H1 (cell line): ENCODE data around the gene GTF2F2. TPM values are rescaled to one million over a fixed set of nuclear protein-coding genes. Genes with fewer than 3 reads are reported as not detected.

Experiments used
- CTCF ChIA-PET: fragments of 300-600 bp; sonication (Branson Sonifier 250); formaldehyde crosslinking; loops from one replicate; lab custom pipeline; 2021; ENCODE audit not compliant: partially characterized antibody; lab: Charles Lee
- POLR2A ChIA-PET: fragments of 300-600 bp; sonication (Branson Sonifier 250); formaldehyde crosslinking; loops from one replicate; lab custom pipeline; 2021; ENCODE audit warnings: inconsistent platforms; ENCODE audit not compliant: partially characterized antibody; lab: Charles Lee
- DNase-seq, 2 experiments: peaks; one replicate each; pipeline versions ENCODE4 v3.0.0 to v3.0.0-alpha.2; 2010 to 2022; ENCODE audit warnings: low spot score in 2 of 2, low read depth in 1 of 2, mixed read lengths in 1 of 2
- FAIRE-seq: peaks from 2 replicates; lab custom pipeline; 2011; peaks lifted over from hg19 to GRCh38; lab: Jason Lieb, UNC
- H2AFZ ChIP-seq: 2 replicates; pipeline ENCODE4 v1.8.1; 2012; ENCODE audit warnings: low read length, inconsistent platforms
- H2AK5ac ChIP-seq: 2 replicates; pipeline ENCODE4 v1.6.1; 2013; ENCODE audit warnings: low read depth, low read length
- H2BK120ac ChIP-seq: replicated peaks from 2 replicates; pipeline ENCODE3; 2013; ENCODE audit warnings: low read depth, low read length, inconsistent platforms
- H2BK12ac ChIP-seq: 2 replicates; pipeline ENCODE4 v1.6.1; 2013; ENCODE audit warnings: low read depth, low read length
- H2BK15ac ChIP-seq: 2 replicates; pipeline ENCODE4 v1.6.1; 2013; ENCODE audit warnings: low read length
- H2BK20ac ChIP-seq: 2 replicates; pipeline ENCODE4 v1.6.1; 2013; ENCODE audit warnings: low read length
- H2BK5ac ChIP-seq: 2 replicates; pipeline ENCODE4 v1.6.1; 2013; ENCODE audit warnings: low read depth, low read length
- H3K14ac ChIP-seq: 2 replicates; pipeline ENCODE4 v1.6.1; 2013; ENCODE audit warnings: inconsistent platforms; ENCODE audit not compliant: insufficient read length
- H3K18ac ChIP-seq: 2 replicates; pipeline ENCODE4 v1.6.1; 2013; ENCODE audit warnings: low read length; ENCODE audit errors: extremely low read depth
- H3K23ac ChIP-seq: 2 replicates; pipeline ENCODE4 v1.6.1; 2013; ENCODE audit warnings: inconsistent platforms; ENCODE audit not compliant: insufficient read length
- H3K23me2 ChIP-seq: 2 replicates; pipeline ENCODE4 v1.6.1; 2013; ENCODE audit warnings: low read depth, low read length
- H3K27ac ChIP-seq: 2 replicates; pipeline ENCODE4 v1.6.1; 2011; ENCODE audit warnings: low read depth, low read length, inconsistent platforms
- H3K27me3 ChIP-seq, 4 experiments: replicated peaks in 1 of 4; 1 replicate in 1 of 4; 2 replicates in 3 of 4; pipeline versions ENCODE4 v1.6.1 to v1.8.1; 2011 to 2013; ENCODE audit warnings: low read length in 3 of 4, mild to moderate bottlenecking in 3 of 4, inconsistent platforms in 2 of 4, mixed read lengths in 2 of 4, moderate library complexity in 1 of 4; ENCODE audit not compliant: control insufficient read depth in 3 of 4, insufficient read depth in 3 of 4; ENCODE audit errors: extremely low read depth in 1 of 4
- H3K36me3 ChIP-seq, 4 experiments: 2 replicates each; pipeline versions ENCODE4 v1.6.1 to v1.8.1; 2011 to 2013; ENCODE audit warnings: mild to moderate bottlenecking in 4 of 4, low read length in 3 of 4, moderate library complexity in 2 of 4, control low read depth in 1 of 4, inconsistent platforms in 1 of 4; ENCODE audit not compliant: insufficient read depth in 4 of 4, control insufficient read depth in 2 of 4
- H3K4ac ChIP-seq: replicated peaks from 2 replicates; pipeline ENCODE3; 2013; ENCODE audit warnings: low read length, low read depth, mixed read lengths, inconsistent platforms; ENCODE audit not compliant: insufficient read length
- H3K4me1 ChIP-seq, 4 experiments: replicated peaks in 1 of 4; 1 replicate in 1 of 4; 2 replicates in 3 of 4; pipeline versions ENCODE4 v1.6.1 to v1.8.1; 2011 to 2013; ENCODE audit warnings: low read length in 3 of 4, inconsistent platforms in 2 of 4, mixed read lengths in 1 of 4; ENCODE audit not compliant: insufficient read depth in 4 of 4, control insufficient read depth in 3 of 4
- H3K4me2 ChIP-seq, 2 experiments: 2 replicates each; pipeline versions ENCODE4 v1.6.1 to v1.8.1; 2011 to 2013; ENCODE audit warnings: low read depth in 2 of 2, low read length in 2 of 2, control low read depth in 1 of 2, inconsistent platforms in 1 of 2, mild to moderate bottlenecking in 1 of 2; ENCODE audit not compliant: insufficient read depth in 1 of 2
- H3K4me3 ChIP-seq, 4 experiments: fragments of 200-600, 300-600 bp in 1 of 4; sonication (generic), shearing (Covaris generic), sonication (Bioruptor Twin) in 1 of 4; 2 replicates each; pipeline versions ENCODE4 v1.5.1 to v1.8.1; 2011 to 2016; ENCODE audit warnings: low read length in 4 of 4, low read depth in 3 of 4, control low read depth in 2 of 4, inconsistent platforms in 2 of 4, mild to moderate bottlenecking in 2 of 4, mixed read lengths in 1 of 4, moderate library complexity in 1 of 4; ENCODE audit not compliant: insufficient read depth in 2 of 4; ENCODE audit errors: extremely low read depth in 1 of 4
- H3K56ac ChIP-seq: replicated peaks from 2 replicates; pipeline ENCODE3; 2013; ENCODE audit warnings: low read depth, mild to moderate bottlenecking, mixed read lengths, low read length, inconsistent platforms; ENCODE audit not compliant: insufficient read length
- H3K79me1 ChIP-seq: 2 replicates; pipeline ENCODE4 v1.6.1; 2013; ENCODE audit warnings: low read depth, low read length, control low read depth
- H3K79me2 ChIP-seq, 2 experiments: 2 replicates each; pipeline versions ENCODE4 v1.6.1 to v1.8.1; 2012 to 2013; ENCODE audit warnings: low read length in 2 of 2, mild to moderate bottlenecking in 2 of 2, inconsistent platforms in 1 of 2; ENCODE audit not compliant: insufficient read depth in 2 of 2, control insufficient read depth in 1 of 2
- H3K9ac ChIP-seq, 4 experiments: replicated peaks in 1 of 4; 1 replicate in 1 of 4; 2 replicates in 3 of 4; pipeline versions ENCODE4 v1.6.1 to v1.8.1; 2011 to 2013; ENCODE audit warnings: low read depth in 3 of 4, low read length in 3 of 4, control low read depth in 2 of 4, mild to moderate bottlenecking in 2 of 4, moderate library complexity in 2 of 4, inconsistent platforms in 1 of 4; ENCODE audit errors: extremely low read depth in 1 of 4
- H3K9me3 ChIP-seq, 2 experiments: 2 replicates each; pipeline versions ENCODE4 v1.6.1 to v1.8.1; 2012 to 2013; ENCODE audit warnings: mild to moderate bottlenecking in 2 of 2, moderate library complexity in 2 of 2, control low read depth in 1 of 2, inconsistent platforms in 1 of 2, low read depth in 1 of 2, low read length in 1 of 2, mixed read lengths in 1 of 2; ENCODE audit not compliant: insufficient read depth in 2 of 2
- H4K20me1 ChIP-seq, 2 experiments: replicated peaks in 1 of 2; 2 replicates each; pipeline versions ENCODE3 to v1.8.1; 2011 to 2013; ENCODE audit warnings: inconsistent platforms in 2 of 2, low read length in 2 of 2, mild to moderate bottlenecking in 1 of 2; ENCODE audit not compliant: insufficient read depth in 2 of 2, control insufficient read depth in 1 of 2
- H4K5ac ChIP-seq: 2 replicates; pipeline ENCODE4 v1.6.1; 2013; ENCODE audit warnings: low read length, low read depth, mixed read lengths, inconsistent platforms; ENCODE audit not compliant: insufficient read length
- H4K8ac ChIP-seq: 2 replicates; pipeline ENCODE4 v1.8.0; 2013; ENCODE audit warnings: mild to moderate bottlenecking, moderate library complexity, low read length, inconsistent platforms; ENCODE audit not compliant: insufficient read depth; ENCODE audit errors: extremely low read depth
- H4K91ac ChIP-seq: replicated peaks from 2 replicates; pipeline ENCODE3; 2013; ENCODE audit warnings: low read length, mixed read lengths, inconsistent platforms; ENCODE audit not compliant: insufficient read length
- NRF1 ChIP-seq: IDR thresholded peaks from 2 replicates; pipeline ENCODE4 v1.6.1; 2011; ENCODE audit warnings: mild to moderate bottlenecking, low read depth, low read length, improper control_type of control experiment
- POLR2A ChIP-seq, 2 experiments: IDR thresholded peaks; 1 replicate in 1 of 2; 2 replicates in 1 of 2; pipeline ENCODE4 v1.6.1; 2011; ENCODE audit warnings: low read depth in 2 of 2, low read length in 2 of 2, mild to moderate bottlenecking in 2 of 2; ENCODE audit errors: control extremely low read depth in 1 of 2
- RFX5 ChIP-seq: IDR thresholded peaks from 2 replicates; pipeline ENCODE4 v1.6.1; 2011; ENCODE audit warnings: low read depth, low read length, improper control_type of control experiment, borderline replicate concordance
- RXRA ChIP-seq: IDR thresholded peaks from 2 replicates; pipeline ENCODE4 v1.6.1; 2011; ENCODE audit warnings: low read depth, mild to moderate bottlenecking, low read length, moderate library complexity; ENCODE audit not compliant: insufficient read depth
- WGBS, 2 experiments: shearing (Covaris generic) in 1 of 2; methylation state at CpG; one replicate each; pipeline versions ENCODE4 v1.1.6 to v1.1.7; 2013 to 2015; ENCODE audit warnings: low lambda C conversion rate in 2 of 2, mixed read lengths in 2 of 2, inconsistent platforms in 1 of 2, low coverage in 1 of 2, missing lambda C conversion rate in 1 of 2; ENCODE audit not compliant: insufficient replicate concordance in 2 of 2, insufficient coverage in 1 of 2, insufficient read length in 1 of 2; ENCODE audit errors: extremely low coverage in 1 of 2, missing lambda C conversion rate in 1 of 2; 5-methylcytosine and 5-hydroxymethylcytosine counted together
- polyA plus RNA-seq, 7 experiments: library from polyadenylated mRNA; depleted of rRNA in 3 of 7; stranded (reverse) in 5 of 7; unstranded in 2 of 7; fragments of >200 nt in 5 of 7; fragments of 200-250 nt in 2 of 7; gene quantifications; 1 replicate in 5 of 7; 2 replicates in 1 of 7; 4 replicates in 1 of 7; pipeline versions ENCODE4 v1.2.1 to v1.2.3, GENCODE V29; 2011 to 2013; ENCODE audit warnings: missing spikeins in 2 of 7, mixed read lengths in 2 of 7
- total RNA-seq: library from RNA; stranded (reverse); fragmentation: NEBNext Ultra II Directional; extraction: Animal tissue kit (Norgen Biotek cat#: 25700); gene quantifications from 2 replicates; pipeline ENCODE4 v1.2.1, GENCODE V29; 2021

Gene GTF2F2
- total and polyA plus RNA-seq, 2 of the 8 experiments (the other 6 are each of a cell fraction or from before 2014, with no cell fraction given), result 10.8 to 31.1 TPM

DNA sequence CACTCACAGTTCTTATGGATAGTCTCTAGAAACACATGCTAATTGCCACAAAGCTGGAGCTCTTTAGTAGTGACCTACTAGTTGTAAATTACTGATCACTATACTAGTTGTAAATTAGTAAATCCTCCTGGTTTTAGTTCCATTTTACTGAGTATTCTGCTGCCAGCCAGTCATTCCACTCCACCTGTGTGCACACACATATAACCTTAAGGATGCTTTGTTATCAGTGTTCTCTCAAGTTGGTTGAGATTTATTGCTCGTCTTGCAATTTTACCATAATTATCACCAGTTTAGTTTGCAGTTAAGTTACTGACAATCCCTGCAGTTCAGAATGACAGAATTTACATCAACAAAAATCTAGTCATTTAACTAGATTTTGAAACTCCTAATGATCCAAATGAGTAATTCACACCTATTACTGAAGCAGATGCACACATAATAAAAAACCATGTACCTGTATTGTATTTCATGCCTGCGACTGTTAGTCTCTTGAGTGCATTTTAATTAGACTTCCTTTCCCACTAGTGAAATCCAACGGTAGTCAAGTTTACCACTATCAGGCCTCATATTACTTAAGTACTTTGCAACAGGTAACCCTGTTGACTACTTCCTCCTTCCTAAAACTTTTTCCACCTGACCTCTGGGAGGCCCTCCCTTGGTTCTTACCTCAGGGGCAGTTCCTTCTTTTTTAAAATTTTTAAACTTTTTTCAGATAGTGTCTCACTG, 213.1 kb downstream of the GTF2F2 start:
- POLR2A ChIA-PET, result interaction anchor here (0.6 to 16.2 kb wide), 12 partner anchors 6 to 272 kb away, joined by 3 to 319 read pairs (median 3); partner anchors contain the start of gene TPT1
- Histone ChIP-seq H2AK5ac (no peak overlapping the region), H3K23ac (no peak overlapping the region), H3K4ac (no peak overlapping the region), H3K18ac (no peak overlapping the region), H3K27ac (no peak overlapping the region), H4K5ac (no peak overlapping the region), H3K4me1 (peaks cover 0 to 6% (median under 1%) of the 10 kb centered on the region in 4 experiments; a peak in 5 of 7 replicates), H3K9ac (no peak overlapping the region), H3K56ac (no peak overlapping the region), H3K4me2 (no peak overlapping the region), H3K79me1 (0 out of 2 replicates have a peak, but pooled peaks cover 3% of the 10 kb centered on the region), H4K20me1 (peaks cover 11 to 15% of the 10 kb centered on the region in 2 experiments), H3K23me2 (peaks cover 3% of the 10 kb centered on the region; the same call in 1 of the 2 replicates), H2BK20ac (no peak overlapping the region), H4K91ac (no peak overlapping the region), H3K36me3 (peaks cover 24 to 43% (median 32%) of the 10 kb centered on the region in 4 experiments), H3K14ac (no peak overlapping the region), H2AFZ (no peak overlapping the region), H3K27me3 (no peaks in the 10 kb centered on the region), H4K8ac (no peak overlapping the region), H2BK12ac (no peak overlapping the region), H3K79me2 (peaks cover 0 to 11% of the 10 kb centered on the region in 2 experiments; a peak in 2 of 4 replicates), H2BK15ac (no peak overlapping the region), H3K9me3 (no peaks in the 10 kb centered on the region), H3K4me3 (no peak overlapping the region), H2BK120ac (no peak overlapping the region), H2BK5ac (no peak overlapping the region)
- 89% methylated on average over 3 of the region's 3 CpGs; no CpG with 5 or more reads in 1 of the 2 experiments for WGBS, 2 experiments
- TF ChIP-seq RXRA, result no peak
- 0 out of 2 replicates have a peak, but pooled peaks have one; percentile 6 for TF ChIP-seq RFX5
- no peak for TF ChIP-seq NRF1
- peak in 1 of 2 experiments; percentile 70; a peak in 2 of 3 replicates for TF ChIP-seq POLR2A (IDR thresholded peaks at IDR 0.05; ENCODE audit: control extremely low read depth in 1 of 2, low read depth in 2 of 2, low read length in 2 of 2)
- FAIRE-seq, result no peak
- DNase-seq, result no peak
- CTCF ChIA-PET, result no interaction called here
